ENCODE results near the gene VARS2.

DNA sequence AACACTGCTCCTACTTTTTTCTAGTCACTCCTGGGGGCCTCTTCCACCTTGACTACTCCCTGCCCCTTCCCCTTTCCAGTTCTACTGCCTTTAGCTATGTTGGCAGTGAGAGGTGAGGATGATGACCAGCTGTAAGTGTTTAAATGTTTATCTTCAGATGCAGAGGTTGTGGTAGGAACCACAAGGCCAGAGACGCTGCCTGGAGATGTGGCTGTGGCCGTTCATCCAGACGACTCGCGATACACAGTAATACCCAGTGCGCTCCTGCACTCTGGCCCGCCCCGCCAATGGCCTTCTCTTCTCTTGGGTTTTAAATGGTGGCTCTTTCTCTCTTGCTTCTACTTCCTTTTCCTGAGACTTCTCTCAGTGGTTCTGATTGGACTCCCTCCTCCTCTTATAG lies 4.6 kb downstream of the VARS2 start:
- TF ChIP-seq, protein P1, sequence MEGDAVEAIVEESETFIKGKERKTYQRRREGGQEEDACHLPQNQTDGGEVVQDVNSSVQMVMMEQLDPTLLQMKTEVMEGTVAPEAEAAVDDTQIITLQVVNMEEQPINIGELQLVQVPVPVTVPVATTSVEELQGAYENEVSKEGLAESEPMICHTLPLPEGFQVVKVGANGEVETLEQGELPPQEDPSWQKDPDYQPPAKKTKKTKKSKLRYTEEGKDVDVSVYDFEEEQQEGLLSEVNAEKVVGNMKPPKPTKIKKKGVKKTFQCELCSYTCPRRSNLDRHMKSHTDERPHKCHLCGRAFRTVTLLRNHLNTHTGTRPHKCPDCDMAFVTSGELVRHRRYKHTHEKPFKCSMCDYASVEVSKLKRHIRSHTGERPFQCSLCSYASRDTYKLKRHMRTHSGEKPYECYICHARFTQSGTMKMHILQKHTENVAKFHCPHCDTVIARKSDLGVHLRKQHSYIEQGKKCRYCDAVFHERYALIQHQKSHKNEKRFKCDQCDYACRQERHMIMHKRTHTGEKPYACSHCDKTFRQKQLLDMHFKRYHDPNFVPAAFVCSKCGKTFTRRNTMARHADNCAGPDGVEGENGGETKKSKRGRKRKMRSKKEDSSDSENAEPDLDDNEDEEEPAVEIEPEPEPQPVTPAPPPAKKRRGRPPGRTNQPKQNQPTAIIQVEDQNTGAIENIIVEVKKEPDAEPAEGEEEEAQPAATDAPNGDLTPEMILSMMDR (IDR thresholded peaks at IDR 0.05), result no peak
- TF ChIP-seq POLR2A (IDR thresholded peaks at IDR 0.05), result no peak
